Panc1 (cell line): ENCODE results near the gene PSMG1. TPM values are rescaled to one million over a fixed set of nuclear protein-coding genes. Genes with fewer than 3 reads are reported as not detected.

ENCODE experiments used
- ATAC-seq: fragments of 200-7000 bp; cut with Tn5 transposase; 2 replicates; pipeline ENCODE4 v1.9.1; 2020; ENCODE audit warnings: mild to moderate bottlenecking, moderate library complexity
- BruUV-seq: library from RNA; stranded (reverse); fragments of 400-500 nt; replicated peaks from 2 replicates; lab custom pipeline; 2021; lab: Mats Ljungman, UMichigan
- CTCF ChIA-PET: fragments of 300-600 bp; sonication (Branson Sonifier 250); formaldehyde crosslinking; loops from one replicate; lab custom pipeline; 2022; ENCODE audit warnings: antibody characterized with exemption; lab: Charles Lee
- POLR2A ChIA-PET: fragments of 300-600 bp; sonication (Branson Sonifier 250); formaldehyde crosslinking; loops from one replicate; lab custom pipeline; 2022; ENCODE audit warnings: antibody characterized with exemption; lab: Charles Lee
- DNase-seq: peaks from one replicate; pipeline ENCODE4 v3.0.0-alpha.2; 2010; ENCODE audit warnings: low read depth, low spot score
- H3K27ac ChIP-seq: 2 replicates; pipeline ENCODE4 v1.5.1; 2011; ENCODE audit warnings: mild to moderate bottlenecking, low read length, inconsistent platforms
- H3K27me3 ChIP-seq: fragments of 200-500 bp; sonication (Bioruptor generic); 2 replicates; pipeline ENCODE4 v1.6.0; 2014; ENCODE audit warnings: low read length, inconsistent platforms; ENCODE audit not compliant: control insufficient read depth, insufficient read depth
- H3K36me3 ChIP-seq: fragments of 200-500 bp; sonication (Bioruptor generic); 2 replicates; pipeline ENCODE4 v1.5.1; 2014; ENCODE audit warnings: inconsistent platforms, mild to moderate bottlenecking, low read length, moderate library complexity; ENCODE audit not compliant: control insufficient read depth, insufficient read depth
- H3K4me1 ChIP-seq: 2 replicates; pipeline ENCODE4 v1.5.1; 2011; ENCODE audit warnings: inconsistent platforms, mild to moderate bottlenecking, low read length, moderate library complexity; ENCODE audit not compliant: control insufficient read depth, insufficient read depth
- H3K4me3 ChIP-seq, 2 experiments: 2 replicates each; pipeline ENCODE4 v1.5.1; 2011 to 2012; ENCODE audit warnings: low read depth in 2 of 2, low read length in 2 of 2, mild to moderate bottlenecking in 2 of 2, inconsistent platforms in 1 of 2, moderate library complexity in 1 of 2
- H3K9me3 ChIP-seq: fragments of 200-500 bp; sonication (Bioruptor generic); 2 replicates; pipeline ENCODE4 v1.5.1; 2014; ENCODE audit warnings: low read depth, mild to moderate bottlenecking, inconsistent platforms, low read length, moderate library complexity; ENCODE audit not compliant: control insufficient read depth, insufficient read depth
- POLR2AphosphoS5 ChIP-seq: IDR thresholded peaks from 2 replicates; pipeline ENCODE4 v1.6.1; 2012; ENCODE audit warnings: mild to moderate bottlenecking, low read depth, low read length, moderate library complexity
- SIN3A ChIP-seq: IDR thresholded peaks from 2 replicates; pipeline ENCODE4 v1.6.1; 2012; ENCODE audit warnings: low read depth, mild to moderate bottlenecking, low read length, moderate library complexity, borderline replicate concordance; ENCODE audit not compliant: insufficient read depth
- TCF7L2 ChIP-seq: IDR thresholded peaks from 2 replicates; pipeline ENCODE4 v1.6.1; 2011; ENCODE audit warnings: mild to moderate bottlenecking, low read depth, low read length, inconsistent platforms
- in situ Hi-C: cut with HindIII; loops from 2 replicates; pipeline ENCODE4 v1.10.0; 2016; ENCODE audit warnings: low sequenced_read_pairs, low pct_unique_long_range_greater_than_20kb
- intact Hi-C: fragments of 100-400 bp; cut with micrococcal nuclease; formaldehyde crosslinking; loops from one replicate; pipeline ENCODE4 v1.10.0; 2022; ENCODE audit not compliant: unreplicated experiment
- total RNA-seq: library from RNA; stranded (reverse); gene quantifications from one replicate; pipeline ENCODE4 v1.2.1, GENCODE V29; 2021; ENCODE audit not compliant: unreplicated experiment
- TF ChIP-seq, protein P1 (sequence below), 2 experiments: IDR thresholded peaks; 2 replicates each; pipeline ENCODE4 v1.6.1; 2011 to 2012; ENCODE audit warnings: low read depth in 2 of 2, control low read depth in 1 of 2, low read length in 1 of 2, mild to moderate bottlenecking in 1 of 2, moderate library complexity in 1 of 2; ENCODE audit not compliant: insufficient read depth in 1 of 2
- TF ChIP-seq, protein P2 (sequence below): fragments of 450-650 bp; IDR thresholded peaks from 2 replicates; pipeline ENCODE4 v1.5.1; 2017; ENCODE audit warnings: mild to moderate bottlenecking

The PSMG1 gene
- total RNA-seq, 1 experiment from 2014 or later: 70.0 TPM

DNA sequence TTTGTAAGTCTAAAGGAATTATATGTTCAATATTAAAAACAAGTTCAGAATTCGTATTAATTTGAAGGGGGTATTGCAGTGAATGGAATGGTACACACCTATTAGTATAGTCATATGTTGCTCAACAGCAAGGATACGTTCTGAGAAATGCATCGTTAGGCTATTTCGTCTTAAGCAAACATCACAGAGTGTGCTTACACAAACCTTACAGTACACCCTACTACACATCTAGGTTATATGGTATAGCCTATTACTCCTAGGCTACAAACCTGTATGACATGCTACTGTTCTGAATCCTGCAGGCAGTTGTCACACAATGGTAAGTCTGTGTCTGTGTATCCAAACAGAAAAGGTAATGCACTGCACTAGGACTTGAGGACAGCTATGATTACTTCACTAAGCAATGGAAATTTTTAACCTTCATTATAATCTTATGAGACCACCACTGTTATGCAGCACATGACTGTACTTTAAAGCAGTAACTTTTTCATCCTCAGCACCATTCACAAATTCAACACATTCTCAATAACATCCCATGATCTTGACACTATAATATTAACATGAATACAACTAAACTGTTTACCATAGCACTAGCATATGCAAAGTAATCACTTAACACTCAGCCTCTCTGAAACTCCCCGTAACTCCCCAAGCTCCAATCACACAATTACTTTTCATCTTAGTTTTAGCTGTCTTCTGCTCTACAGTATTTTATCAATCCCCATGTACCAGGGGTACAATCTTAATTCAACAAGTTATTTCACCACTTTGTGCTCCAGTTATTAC lies 14.4 kb upstream of the PSMG1 start:
- Histone ChIP-seq H3K4me1 (no peaks in the 10 kb centered on the region), H3K9me3 (no peaks in the 10 kb centered on the region), H3K4me3 (no peak overlapping the region), H3K36me3 (peaks cover 45% of the 10 kb centered on the region), H3K27me3 (no peaks in the 10 kb centered on the region), H3K27ac (no peak overlapping the region)
- intact Hi-C loops (no loop called here), in situ Hi-C loops (no loop called here)
- CTCF ChIA-PET: no interaction called here
- DNase-seq (no peak), ATAC-seq (no peak)
- BruUV-seq: no TSS peak
- POLR2A ChIA-PET: no interaction called here
- TF ChIP-seq POLR2AphosphoS5: no peak
- TF ChIP-seq SIN3A: no peak
- TF ChIP-seq, protein P1, sequence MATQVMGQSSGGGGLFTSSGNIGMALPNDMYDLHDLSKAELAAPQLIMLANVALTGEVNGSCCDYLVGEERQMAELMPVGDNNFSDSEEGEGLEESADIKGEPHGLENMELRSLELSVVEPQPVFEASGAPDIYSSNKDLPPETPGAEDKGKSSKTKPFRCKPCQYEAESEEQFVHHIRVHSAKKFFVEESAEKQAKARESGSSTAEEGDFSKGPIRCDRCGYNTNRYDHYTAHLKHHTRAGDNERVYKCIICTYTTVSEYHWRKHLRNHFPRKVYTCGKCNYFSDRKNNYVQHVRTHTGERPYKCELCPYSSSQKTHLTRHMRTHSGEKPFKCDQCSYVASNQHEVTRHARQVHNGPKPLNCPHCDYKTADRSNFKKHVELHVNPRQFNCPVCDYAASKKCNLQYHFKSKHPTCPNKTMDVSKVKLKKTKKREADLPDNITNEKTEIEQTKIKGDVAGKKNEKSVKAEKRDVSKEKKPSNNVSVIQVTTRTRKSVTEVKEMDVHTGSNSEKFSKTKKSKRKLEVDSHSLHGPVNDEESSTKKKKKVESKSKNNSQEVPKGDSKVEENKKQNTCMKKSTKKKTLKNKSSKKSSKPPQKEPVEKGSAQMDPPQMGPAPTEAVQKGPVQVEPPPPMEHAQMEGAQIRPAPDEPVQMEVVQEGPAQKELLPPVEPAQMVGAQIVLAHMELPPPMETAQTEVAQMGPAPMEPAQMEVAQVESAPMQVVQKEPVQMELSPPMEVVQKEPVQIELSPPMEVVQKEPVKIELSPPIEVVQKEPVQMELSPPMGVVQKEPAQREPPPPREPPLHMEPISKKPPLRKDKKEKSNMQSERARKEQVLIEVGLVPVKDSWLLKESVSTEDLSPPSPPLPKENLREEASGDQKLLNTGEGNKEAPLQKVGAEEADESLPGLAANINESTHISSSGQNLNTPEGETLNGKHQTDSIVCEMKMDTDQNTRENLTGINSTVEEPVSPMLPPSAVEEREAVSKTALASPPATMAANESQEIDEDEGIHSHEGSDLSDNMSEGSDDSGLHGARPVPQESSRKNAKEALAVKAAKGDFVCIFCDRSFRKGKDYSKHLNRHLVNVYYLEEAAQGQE (IDR thresholded peaks at IDR 0.05; ENCODE audit: insufficient read depth in 1 of 2, low read depth in 2 of 2, low read length in 1 of 2): no peak
- TF ChIP-seq, protein P2, sequence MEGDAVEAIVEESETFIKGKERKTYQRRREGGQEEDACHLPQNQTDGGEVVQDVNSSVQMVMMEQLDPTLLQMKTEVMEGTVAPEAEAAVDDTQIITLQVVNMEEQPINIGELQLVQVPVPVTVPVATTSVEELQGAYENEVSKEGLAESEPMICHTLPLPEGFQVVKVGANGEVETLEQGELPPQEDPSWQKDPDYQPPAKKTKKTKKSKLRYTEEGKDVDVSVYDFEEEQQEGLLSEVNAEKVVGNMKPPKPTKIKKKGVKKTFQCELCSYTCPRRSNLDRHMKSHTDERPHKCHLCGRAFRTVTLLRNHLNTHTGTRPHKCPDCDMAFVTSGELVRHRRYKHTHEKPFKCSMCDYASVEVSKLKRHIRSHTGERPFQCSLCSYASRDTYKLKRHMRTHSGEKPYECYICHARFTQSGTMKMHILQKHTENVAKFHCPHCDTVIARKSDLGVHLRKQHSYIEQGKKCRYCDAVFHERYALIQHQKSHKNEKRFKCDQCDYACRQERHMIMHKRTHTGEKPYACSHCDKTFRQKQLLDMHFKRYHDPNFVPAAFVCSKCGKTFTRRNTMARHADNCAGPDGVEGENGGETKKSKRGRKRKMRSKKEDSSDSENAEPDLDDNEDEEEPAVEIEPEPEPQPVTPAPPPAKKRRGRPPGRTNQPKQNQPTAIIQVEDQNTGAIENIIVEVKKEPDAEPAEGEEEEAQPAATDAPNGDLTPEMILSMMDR: no peak
- TF ChIP-seq TCF7L2: no peak

DNA sequence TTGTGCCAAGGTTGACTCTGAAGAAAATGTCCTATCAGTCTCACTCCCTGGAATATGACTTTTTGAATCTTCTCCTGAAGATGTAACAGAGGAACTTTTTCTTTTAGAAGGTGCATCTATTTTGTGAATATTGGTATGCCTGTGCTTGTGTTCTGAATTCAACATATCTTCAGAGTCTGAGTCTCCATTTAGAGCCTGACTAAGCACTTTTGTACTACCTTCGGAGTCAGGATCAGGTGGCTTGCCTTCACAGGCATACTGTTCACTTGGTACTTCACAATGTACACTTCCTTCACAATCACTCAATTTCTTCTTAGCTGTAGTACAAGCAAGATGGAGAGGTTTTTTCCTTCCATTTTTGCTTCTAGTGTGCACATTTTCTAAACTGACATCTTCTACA lies 13.6 kb upstream of the PSMG1 start:
- intact Hi-C loops (no loop called here), in situ Hi-C loops (no loop called here)
- no peaks in the 10 kb centered on the region for H3K27me3 ChIP-seq
- no peak overlapping the region for H3K4me3 ChIP-seq
- TF ChIP-seq TCF7L2 (no peak), SIN3A (no peak)
- TF ChIP-seq, protein P1 (IDR thresholded peaks at IDR 0.05; ENCODE audit: insufficient read depth in 1 of 2, low read depth in 2 of 2, low read length in 1 of 2): no peak
- ChIA-PET POLR2A (no interaction called here), CTCF (no interaction called here)
- ATAC-seq (no peak), DNase-seq (no peak)
- no peaks in the 10 kb centered on the region for H3K9me3 ChIP-seq
- no peaks in the 10 kb centered on the region for H3K4me1 ChIP-seq
- no TSS peak for BruUV-seq
- peaks cover 38% of the 10 kb centered on the region for H3K36me3 ChIP-seq
- H3K27ac ChIP-seq: no peak overlapping the region
